Measurements from ENCODE around the gene SLC34A1.

SLC34A1 gene

DNA sequence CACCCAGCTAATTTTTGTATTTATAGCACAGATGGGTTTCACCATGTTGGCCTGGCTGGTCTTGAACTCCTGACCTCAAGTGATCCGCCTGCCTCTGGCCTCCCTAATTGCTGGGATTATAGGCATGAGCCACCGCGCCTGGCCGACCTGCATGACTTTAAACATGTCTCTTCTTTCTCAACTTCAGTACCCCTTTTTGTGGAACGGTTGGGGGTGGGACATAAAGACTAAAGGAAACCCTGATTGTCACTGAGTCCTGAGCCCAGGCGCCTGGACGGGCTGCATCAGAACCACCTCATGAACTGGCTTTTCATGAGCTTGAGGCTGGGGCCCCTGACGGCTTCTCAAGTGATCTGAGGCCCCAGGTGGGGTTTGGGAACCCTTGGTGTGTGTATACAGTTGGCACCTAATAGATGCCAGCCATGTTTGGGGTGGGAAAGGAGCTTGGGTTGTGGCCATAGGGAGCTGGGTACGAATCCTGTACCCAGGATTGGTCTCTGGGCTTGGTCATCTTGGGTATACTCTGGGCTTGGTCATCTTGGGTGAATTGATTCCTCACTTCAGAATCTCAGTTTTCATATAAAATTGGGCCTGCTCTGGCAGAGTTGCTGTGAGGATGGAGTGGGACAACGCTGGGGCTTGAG lies 44.5 kb downstream of the SLC34A1 start:
- peaks cover 22% of the 10 kb centered on the region for H3K4me1 ChIP-seq (ENCODE audit: control insufficient read depth, insufficient read depth, low read length)
- H3K36me3 ChIP-seq (ENCODE audit: control insufficient read depth, insufficient read depth, low read length), result peaks cover 34% of the 10 kb centered on the region
- no peaks in the 10 kb centered on the region for H3K9me3 ChIP-seq (ENCODE audit: control insufficient read depth, insufficient read depth, low read depth, low read length)
- H3K27me3 ChIP-seq (ENCODE audit: control insufficient read depth, insufficient read depth, low read length), result no peaks in the 10 kb centered on the region
- H3K27ac ChIP-seq (ENCODE audit: low read depth, low read length), result no peak overlapping the region
- H3K9ac ChIP-seq (ENCODE audit: low read length), result no peak overlapping the region
- no peak overlapping the region for H3K4me3 ChIP-seq (ENCODE audit: low read depth, low read length)

DNA sequence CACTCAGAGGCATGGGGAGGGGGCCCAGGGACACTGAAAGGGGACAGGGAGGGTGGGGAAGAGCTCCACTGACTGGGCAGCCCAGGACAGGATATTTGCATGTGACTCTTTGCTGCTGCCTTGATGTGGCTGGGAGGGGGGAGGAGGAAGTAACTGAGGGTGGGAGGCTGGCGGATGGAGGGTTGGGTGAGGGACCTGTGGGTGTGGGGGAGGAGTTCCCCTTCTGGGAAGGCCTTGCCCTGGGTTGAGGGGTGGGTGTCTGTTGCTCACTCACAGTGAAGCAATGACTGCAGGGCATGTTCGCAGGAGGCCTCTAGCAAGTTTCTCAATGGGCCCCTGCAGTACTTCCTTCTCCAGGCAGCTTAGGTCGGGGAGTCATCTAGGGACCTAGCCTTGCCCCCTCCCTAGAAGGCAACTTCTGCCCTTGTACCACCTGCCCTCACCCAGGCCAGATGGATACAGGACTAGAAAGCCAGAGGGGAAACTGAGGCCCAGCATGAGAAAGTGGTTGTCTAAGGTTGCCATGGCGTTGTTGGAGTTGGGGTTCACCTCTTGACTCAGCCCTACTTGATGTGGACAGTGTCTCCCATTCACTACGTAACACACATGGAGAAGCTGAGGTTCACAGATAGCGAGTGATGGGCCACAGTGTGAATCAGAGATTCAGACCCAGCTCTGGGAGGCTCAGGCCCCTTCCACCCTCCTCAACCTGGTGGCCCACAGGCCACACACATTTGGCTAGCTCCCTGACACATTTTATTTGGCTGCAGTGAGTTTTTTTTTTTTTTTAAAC lies 45.2 kb downstream of the SLC34A1 start:
- H3K4me1 ChIP-seq (ENCODE audit: control insufficient read depth, insufficient read depth, low read length), result peaks cover 22% of the 10 kb centered on the region
- no peak overlapping the region for H3K4me3 ChIP-seq (ENCODE audit: low read depth, low read length)
- H3K27me3 ChIP-seq (ENCODE audit: control insufficient read depth, insufficient read depth, low read length), result no peaks in the 10 kb centered on the region
- H3K9ac ChIP-seq (ENCODE audit: low read length), result no peak overlapping the region
- peaks cover 41% of the 10 kb centered on the region for H3K36me3 ChIP-seq (ENCODE audit: control insufficient read depth, insufficient read depth, low read length)
- no peak overlapping the region for H3K27ac ChIP-seq (ENCODE audit: low read depth, low read length)
- no peaks in the 10 kb centered on the region for H3K9me3 ChIP-seq (ENCODE audit: control insufficient read depth, insufficient read depth, low read depth, low read length)

- H3K36me3 ChIP-seq (ENCODE audit: control insufficient read depth, insufficient read depth, low read length), result peaks cover 51% of the 10 kb centered on the region
- H3K27ac ChIP-seq (ENCODE audit: low read depth, low read length), result no peak overlapping the region
- peaks cover 19% of the 10 kb centered on the region for H3K4me1 ChIP-seq (ENCODE audit: control insufficient read depth, insufficient read depth, low read length)
- no peaks in the 10 kb centered on the region for H3K27me3 ChIP-seq (ENCODE audit: control insufficient read depth, insufficient read depth, low read length)
- no peak overlapping the region for H3K4me3 ChIP-seq (ENCODE audit: low read depth, low read length)
- H3K9me3 ChIP-seq (ENCODE audit: control insufficient read depth, insufficient read depth, low read depth, low read length), result no peaks in the 10 kb centered on the region
- H3K9ac ChIP-seq (ENCODE audit: low read length), result no peak overlapping the region
Measured at GRCh38 chr5:177430140-177430951, 46.1 kb downstream of the SLC34A1 start.

GRCh38 chr5:177430972-177431316 lies 46.7 kb downstream of the SLC34A1 start:
- Histone ChIP-seq H3K4me1 (ENCODE audit: control insufficient read depth, insufficient read depth, low read length) (peaks cover 16% of the 10 kb centered on the region), H3K4me3 (ENCODE audit: low read depth, low read length) (no peak overlapping the region), H3K36me3 (ENCODE audit: control insufficient read depth, insufficient read depth, low read length) (peaks cover 56% of the 10 kb centered on the region), H3K9ac (ENCODE audit: low read length) (no peak overlapping the region), H3K27ac (ENCODE audit: low read depth, low read length) (no peak overlapping the region), H3K27me3 (ENCODE audit: control insufficient read depth, insufficient read depth, low read length) (no peaks in the 10 kb centered on the region), H3K9me3 (ENCODE audit: control insufficient read depth, insufficient read depth, low read depth, low read length) (no peaks in the 10 kb centered on the region)

GRCh38 chr5:177431317-177432142 lies 47.3 kb downstream of the SLC34A1 start:
- Histone ChIP-seq H3K9ac (ENCODE audit: low read length) (no peak overlapping the region), H3K36me3 (ENCODE audit: control insufficient read depth, insufficient read depth, low read length) (peaks cover 62% of the 10 kb centered on the region), H3K27me3 (ENCODE audit: control insufficient read depth, insufficient read depth, low read length) (no peaks in the 10 kb centered on the region), H3K4me1 (ENCODE audit: control insufficient read depth, insufficient read depth, low read length) (peaks cover 16% of the 10 kb centered on the region), H3K27ac (ENCODE audit: low read depth, low read length) (no peak overlapping the region), H3K4me3 (ENCODE audit: low read depth, low read length) (no peak overlapping the region), H3K9me3 (ENCODE audit: control insufficient read depth, insufficient read depth, low read depth, low read length) (no peaks in the 10 kb centered on the region)

- no peaks in the 10 kb centered on the region for H3K27me3 ChIP-seq (ENCODE audit: control insufficient read depth, insufficient read depth, low read length)
- H3K36me3 ChIP-seq (ENCODE audit: control insufficient read depth, insufficient read depth, low read length), result peaks cover 68% of the 10 kb centered on the region
- peaks cover 13% of the 10 kb centered on the region for H3K4me1 ChIP-seq (ENCODE audit: control insufficient read depth, insufficient read depth, low read length)
- no peak overlapping the region for H3K4me3 ChIP-seq (ENCODE audit: low read depth, low read length)
- H3K9me3 ChIP-seq (ENCODE audit: control insufficient read depth, insufficient read depth, low read depth, low read length), result no peaks in the 10 kb centered on the region
- no peak overlapping the region for H3K9ac ChIP-seq (ENCODE audit: low read length)
- no peak overlapping the region for H3K27ac ChIP-seq (ENCODE audit: low read depth, low read length)
Measured at GRCh38 chr5:177432143-177432838, 48.1 kb downstream of the SLC34A1 start.

DNA sequence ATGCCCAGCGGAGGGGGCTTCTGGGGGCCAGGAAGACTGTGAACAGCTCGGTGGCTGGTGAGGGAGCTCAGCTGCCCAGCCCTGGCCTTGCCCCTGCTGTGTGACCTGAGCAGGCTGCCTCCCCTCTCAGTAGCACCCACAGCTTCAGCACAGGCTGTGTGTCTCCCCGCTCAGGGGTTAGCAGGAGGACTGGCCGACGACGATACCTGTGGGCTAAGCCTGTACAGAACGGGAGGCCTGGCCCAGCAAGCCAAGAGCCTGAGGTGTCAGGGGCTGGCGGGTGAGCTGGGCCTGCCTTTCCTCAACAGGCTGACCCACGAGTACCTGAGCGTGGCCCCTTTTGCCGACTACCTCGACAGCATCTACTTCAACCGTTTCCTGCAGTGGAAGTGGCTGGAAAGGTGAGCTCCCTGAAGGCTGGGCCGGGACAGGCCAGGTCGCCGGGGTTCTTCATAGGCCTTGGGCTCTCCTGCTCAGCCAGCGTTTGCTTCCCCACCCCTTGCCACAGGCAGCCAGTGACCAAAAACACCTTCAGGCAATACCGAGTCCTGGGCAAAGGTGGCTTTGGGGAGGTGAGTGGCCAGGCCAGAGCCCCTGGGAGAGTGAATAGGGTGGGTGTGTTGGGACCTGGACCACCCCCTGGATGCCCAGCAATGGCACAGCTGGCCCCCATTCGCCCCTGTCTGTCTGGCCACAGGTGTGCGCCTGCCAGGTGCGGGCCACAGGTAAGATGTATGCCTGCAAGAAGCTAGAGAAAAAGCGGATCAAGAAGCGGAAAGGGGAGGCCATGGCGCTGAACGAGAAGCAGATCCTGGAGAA lies 48.8 kb downstream of the SLC34A1 start:
- Histone ChIP-seq H3K4me3 (ENCODE audit: low read depth, low read length) (no peak overlapping the region), H3K36me3 (ENCODE audit: control insufficient read depth, insufficient read depth, low read length) (peaks cover 75% of the 10 kb centered on the region), H3K4me1 (ENCODE audit: control insufficient read depth, insufficient read depth, low read length) (peaks cover 5% of the 10 kb centered on the region; the same call in 1 of the 2 replicates), H3K9ac (ENCODE audit: low read length) (no peak overlapping the region), H3K9me3 (ENCODE audit: control insufficient read depth, insufficient read depth, low read depth, low read length) (no peaks in the 10 kb centered on the region), H3K27me3 (ENCODE audit: control insufficient read depth, insufficient read depth, low read length) (no peaks in the 10 kb centered on the region), H3K27ac (ENCODE audit: low read depth, low read length) (no peak overlapping the region)

GRCh38 chr5:177433658-177434217 lies 49.5 kb downstream of the SLC34A1 start:
- H3K9ac ChIP-seq (ENCODE audit: low read length), result no peak overlapping the region
- peaks cover 3% of the 10 kb centered on the region; the same call in 1 of the 2 replicates for H3K4me1 ChIP-seq (ENCODE audit: control insufficient read depth, insufficient read depth, low read length)
- no peaks in the 10 kb centered on the region for H3K9me3 ChIP-seq (ENCODE audit: control insufficient read depth, insufficient read depth, low read depth, low read length)
- no peak overlapping the region for H3K4me3 ChIP-seq (ENCODE audit: low read depth, low read length)
- peaks cover 82% of the 10 kb centered on the region for H3K36me3 ChIP-seq (ENCODE audit: control insufficient read depth, insufficient read depth, low read length)
- no peaks in the 10 kb centered on the region for H3K27me3 ChIP-seq (ENCODE audit: control insufficient read depth, insufficient read depth, low read length)
- no peak overlapping the region for H3K27ac ChIP-seq (ENCODE audit: low read depth, low read length)

GRCh38 chr5:177434437-177434836 lies 50.2 kb downstream of the SLC34A1 start:
- no peaks in the 10 kb centered on the region for H3K27me3 ChIP-seq (ENCODE audit: control insufficient read depth, insufficient read depth, low read length)
- no peaks in the 10 kb centered on the region for H3K9me3 ChIP-seq (ENCODE audit: control insufficient read depth, insufficient read depth, low read depth, low read length)
- no peaks in the 10 kb centered on the region for H3K4me1 ChIP-seq (ENCODE audit: control insufficient read depth, insufficient read depth, low read length)
- H3K27ac ChIP-seq (ENCODE audit: low read depth, low read length), result no peak overlapping the region
- H3K9ac ChIP-seq (ENCODE audit: low read length), result no peak overlapping the region
- H3K36me3 ChIP-seq (ENCODE audit: control insufficient read depth, insufficient read depth, low read length), result peaks cover 85% of the 10 kb centered on the region
- no peak overlapping the region for H3K4me3 ChIP-seq (ENCODE audit: low read depth, low read length)

All from HUES6 (cell line).